Transverse colon (tissue), 4 donors: Measurements from ENCODE around the gene KLHDC10. TPM values are rescaled to one million over a fixed set of nuclear protein-coding genes. Genes with fewer than 3 reads are reported as not detected.
A peak's percentile ranks its signal among the peaks of the same experiment; 100 is the strongest.

Experiments used
- DNase-seq: peaks from one replicate; pipeline ENCODE4 v3.0.0-alpha.2; 2019
- H3K27ac ChIP-seq, 4 donors: fragments of 200-600 bp; sonication (generic); 2 replicates each; pipeline ENCODE4 v1.5.1; 2016 to 2018; ENCODE audit warnings: inconsistent platforms in 4 of 4
- H3K27me3 ChIP-seq: fragments of 200-600 bp; sonication (generic); 2 replicates; pipeline ENCODE4 v1.5.1; 2017; ENCODE audit warnings: inconsistent platforms
- H3K36me3 ChIP-seq, 4 donors: fragments of 200-600 bp; sonication (generic); 2 replicates each; pipeline ENCODE4 v1.5.1; 2017 to 2019; ENCODE audit warnings: inconsistent platforms in 4 of 4
- H3K4me1 ChIP-seq, 4 donors: fragments of 200-600 bp; sonication (generic); 2 replicates each; pipeline ENCODE4 v1.5.1; 2017 to 2020; ENCODE audit warnings: inconsistent platforms in 4 of 4
- H3K4me3 ChIP-seq, 4 donors: fragments of 200-600 bp; sonication (generic); 1 replicate in 1 of 4; 2 replicates in 3 of 4; pipeline versions ENCODE4 v1.5.1 to v1.6.1; 2017 to 2019; ENCODE audit warnings: inconsistent platforms in 4 of 4
- H3K9me3 ChIP-seq, 2 donors: fragments of 200-600 bp; sonication (generic); 2 replicates each; pipeline ENCODE4 v1.5.1; 2017 to 2019; ENCODE audit warnings: inconsistent platforms in 2 of 2
- CTCF ChIP-seq, 5 experiments: fragments of 200-600 bp in 3 of 5; fragments of 450-650 bp in 2 of 5; sonication (generic) in 3 of 5; IDR thresholded peaks; 1 replicate in 2 of 5; 2 replicates in 3 of 5; pipeline ENCODE4 v1.5.1; 2016 to 2017; ENCODE audit warnings: antibody characterized with exemption in 5 of 5, inconsistent platforms in 3 of 5, mild to moderate bottlenecking in 2 of 5, moderate library complexity in 1 of 5
- EP300 ChIP-seq: sonication (generic); formaldehyde crosslinking; IDR thresholded peaks from one replicate; pipeline ENCODE4 v1.6.1; 2017; ENCODE audit warnings: antibody characterized with exemption, low read depth
- POLR2A ChIP-seq: fragments of 450-650 bp; IDR thresholded peaks from one replicate; pipeline ENCODE4 v1.6.1; 2016; ENCODE audit warnings: antibody characterized with exemption, mild to moderate bottlenecking, moderate library complexity
- POLR2AphosphoS5 ChIP-seq, 3 donors: sonication (generic); formaldehyde crosslinking; IDR thresholded peaks; one replicate each; pipeline ENCODE4 v1.6.1; 2016; ENCODE audit warnings: antibody characterized with exemption in 3 of 3
- WGBS, 2 donors: methylation state at CpG; one replicate each; pipeline ENCODE4 v1.1.5; 2018; ENCODE audit warnings: low coverage in 1 of 2; 5-methylcytosine and 5-hydroxymethylcytosine counted together
- in situ Hi-C, 4 donors: fragments of 200-750 bp; cut with MboI; loops; one replicate each; pipeline versions ENCODE4 v1.15.0 to v1.15.1; 2017; ENCODE audit warnings: low sequenced_read_pairs in 3 of 4, low pct_ligation_motif_present in 1 of 4, low pct_unique_long_range_greater_than_20kb in 1 of 4
- intact Hi-C: fragments of 100-400 bp; cut with DNase I; formaldehyde crosslinking; loops from one replicate; pipeline ENCODE4 v1.15.1; 2023; ENCODE audit warnings: low total_unique reads
- total RNA-seq, 4 donors: library from RNA; depleted of rRNA; stranded (reverse); fragments of >200 nt; gene quantifications; one replicate each; pipeline ENCODE4 v1.1.0, GENCODE V29; 2016

KLHDC10 gene, protein sequence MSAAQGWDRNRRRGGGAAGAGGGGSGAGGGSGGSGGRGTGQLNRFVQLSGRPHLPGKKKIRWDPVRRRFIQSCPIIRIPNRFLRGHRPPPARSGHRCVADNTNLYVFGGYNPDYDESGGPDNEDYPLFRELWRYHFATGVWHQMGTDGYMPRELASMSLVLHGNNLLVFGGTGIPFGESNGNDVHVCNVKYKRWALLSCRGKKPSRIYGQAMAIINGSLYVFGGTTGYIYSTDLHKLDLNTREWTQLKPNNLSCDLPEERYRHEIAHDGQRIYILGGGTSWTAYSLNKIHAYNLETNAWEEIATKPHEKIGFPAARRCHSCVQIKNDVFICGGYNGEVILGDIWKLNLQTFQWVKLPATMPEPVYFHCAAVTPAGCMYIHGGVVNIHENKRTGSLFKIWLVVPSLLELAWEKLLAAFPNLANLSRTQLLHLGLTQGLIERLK
- 10 to 100 TPM in 3 of 4 donors, 1 to 10 TPM in 1; 9.4 to 23.5 (median 15.6) TPM for total RNA-seq

GRCh38 chr7:130069978-130070860 lies at the start of gene KLHDC10:
Gene KLHDC10, plus strand, starts transcription at chr7:130070534. Its CDS starts 110 bp downstream, at chr7:130070644.
- H3K4me3 ChIP-seq = peak within 1 kb of the TSS; percentile 92 to 100 (median 93)
- in situ Hi-C loops (loop anchor here (10.0 to 25.0 kb wide), 3 partner anchors 685 to 767 kb away; no protein-coding TSS in a partner anchor), intact Hi-C loops (no loop called here)
- DNase-seq = peak; percentile 97
- 1 to 7% methylated on average over 2 to 44 of the region's 57 CpGs for WGBS, 2 donors
- peak within 1 kb of the TSS; percentile 92 to 96 (median 94) for H3K27ac ChIP-seq
- peaks cover 16 to 48% (median 24%) of the 10 kb centered on the region in 4 donors for H3K4me1 ChIP-seq
- no peaks in the 10 kb centered on the region for H3K36me3 ChIP-seq
- peak; percentile 48 to 66 (median 52) for TF ChIP-seq POLR2AphosphoS5 (IDR thresholded peaks at IDR 0.05)
- peak; percentile 61 for TF ChIP-seq POLR2A
- no peak for TF ChIP-seq EP300
- no peaks in the 10 kb centered on the region for H3K27me3 ChIP-seq
- H3K9me3 ChIP-seq = no peaks in the 10 kb centered on the region

- intact Hi-C loops (no loop called here), in situ Hi-C loops (loop anchor here in 3 of 4 donors (25.0 kb wide), 3 partner anchors 184 to 359 kb away; no protein-coding TSS in a partner anchor)
- DNase-seq = no peak
- no peaks in the 10 kb centered on the region for H3K4me1 ChIP-seq
- no peaks in the 10 kb centered on the region for H3K27me3 ChIP-seq
- no peak overlapping the region for H3K4me3 ChIP-seq
- H3K9me3 ChIP-seq = no peaks in the 10 kb centered on the region
- H3K27ac ChIP-seq = no peak overlapping the region
- H3K36me3 ChIP-seq = peaks cover 0 to 56% (median 27%) of the 10 kb centered on the region in 4 donors
- TF ChIP-seq CTCF (IDR thresholded peaks at IDR 0.05) (no peak), POLR2AphosphoS5 (IDR thresholded peaks at IDR 0.05) (no peak), POLR2A (no peak), EP300 (no peak)
- 97 to 100% methylated on average over 7 to 10 of the region's 10 CpGs for WGBS, 2 donors
Observed at GRCh38 chr7:130021105-130021834, 49.1 kb upstream of the KLHDC10 start.

DNA sequence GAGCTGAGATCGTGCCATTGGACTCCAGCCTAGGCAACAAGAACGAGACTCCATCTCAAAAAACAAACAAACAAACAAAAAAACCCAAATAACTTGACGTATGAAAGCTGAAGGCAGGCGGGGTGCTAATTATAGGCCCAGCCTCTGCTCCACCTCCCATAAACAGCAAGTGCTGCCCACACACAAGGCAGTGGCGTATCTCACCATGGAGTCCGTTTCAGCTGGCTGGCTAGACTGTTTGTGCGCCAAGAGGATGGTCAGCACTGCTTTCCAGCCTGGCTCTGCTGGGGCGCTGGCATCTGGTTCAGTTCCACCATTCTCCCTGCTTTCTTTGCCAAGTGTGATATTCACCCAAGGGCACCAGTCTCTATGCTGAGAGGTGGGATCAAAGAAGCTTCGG lies 48.2 kb upstream of the KLHDC10 start:
- H3K9me3 ChIP-seq = no peaks in the 10 kb centered on the region
- in situ Hi-C loops = loop anchor here in 3 of 4 donors (25.0 kb wide), 3 partner anchors 185 to 360 kb away; no protein-coding TSS in a partner anchor
- DNase-seq = no peak
- no peak overlapping the region for H3K27ac ChIP-seq
- no peaks in the 10 kb centered on the region for H3K27me3 ChIP-seq
- no peaks in the 10 kb centered on the region for H3K4me1 ChIP-seq
- peaks cover 0 to 59% (median 29%) of the 10 kb centered on the region in 4 donors for H3K36me3 ChIP-seq
- WGBS, 2 donors = 63 to 91% methylated on average over 2 to 9 of the region's 9 CpGs
- TF ChIP-seq POLR2A (no peak), EP300 (no peak), POLR2AphosphoS5 (IDR thresholded peaks at IDR 0.05) (no peak)
- no peak overlapping the region for H3K4me3 ChIP-seq
- intact Hi-C loops = no loop called here

GRCh38 chr7:130022623-130023175 lies 47.6 kb upstream of the KLHDC10 start:
- DNase-seq = no peak
- WGBS, 2 donors = 95 to 96% methylated on average over 6 to 7 of the region's 7 CpGs

More at GRCh38 chr7:130022623-130023175, 47.6 kb upstream of the KLHDC10 start:
- Histone ChIP-seq H3K27me3 (no peaks in the 10 kb centered on the region), H3K27ac (no peak overlapping the region), H3K9me3 (no peaks in the 10 kb centered on the region), H3K4me3 (no peak overlapping the region), H3K36me3 (peaks cover 0 to 61% (median 29%) of the 10 kb centered on the region in 4 donors), H3K4me1 (no peaks in the 10 kb centered on the region)
- in situ Hi-C loops = loop anchor here in 3 of 4 donors (25.0 kb wide), 3 partner anchors 185 to 360 kb away; no protein-coding TSS in a partner anchor
- TF ChIP-seq CTCF (IDR thresholded peaks at IDR 0.05) (no peak), POLR2A (no peak), POLR2AphosphoS5 (IDR thresholded peaks at IDR 0.05) (no peak), EP300 (no peak)
- intact Hi-C loops = no loop called here
